Choroid plexus epithelial cell (primary cell): ENCODE results near the gene CHD5.

Experiments used
- DNase-seq: peaks from one replicate; pipeline ENCODE4 v3.0.0-alpha.2; 2010; ENCODE audit warnings: low read depth
- H3K4me3 ChIP-seq: 2 replicates; pipeline ENCODE4 v1.5.1; 2011; ENCODE audit warnings: low read depth, mild to moderate bottlenecking, control low read depth, low read length, moderate library complexity
- TF ChIP-seq, protein P1 (sequence below): conservative IDR thresholded peaks from 2 replicates; pipeline ENCODE4 v1.5.1; 2011; ENCODE audit warnings: low read depth, mild to moderate bottlenecking, control low read depth, inconsistent platforms, low read length, moderate library complexity

Gene CHD5

DNA sequence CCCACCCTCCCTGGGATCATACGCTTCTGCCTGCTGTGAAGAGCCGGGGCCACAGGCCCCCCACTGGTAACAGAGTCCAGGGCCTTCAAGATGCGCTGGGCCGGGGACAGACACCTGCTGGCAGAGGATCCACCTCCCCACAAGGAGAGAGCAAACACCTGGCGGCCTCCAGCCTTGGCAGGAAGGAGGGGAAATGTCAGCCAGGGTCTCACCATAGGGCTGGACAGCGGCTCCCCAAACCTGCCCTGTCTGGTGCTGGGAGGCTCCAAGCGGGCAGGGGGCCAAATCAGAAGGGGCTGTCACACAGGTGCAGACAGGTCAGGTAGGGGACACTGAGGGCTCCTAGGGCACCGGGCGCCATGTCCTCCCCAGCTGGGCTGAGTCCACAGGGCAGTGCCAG, 75.5 kb downstream of the CHD5 start:
- H3K4me3 ChIP-seq = no peak overlapping the region
- no peak for DNase-seq
- TF ChIP-seq, protein P1, sequence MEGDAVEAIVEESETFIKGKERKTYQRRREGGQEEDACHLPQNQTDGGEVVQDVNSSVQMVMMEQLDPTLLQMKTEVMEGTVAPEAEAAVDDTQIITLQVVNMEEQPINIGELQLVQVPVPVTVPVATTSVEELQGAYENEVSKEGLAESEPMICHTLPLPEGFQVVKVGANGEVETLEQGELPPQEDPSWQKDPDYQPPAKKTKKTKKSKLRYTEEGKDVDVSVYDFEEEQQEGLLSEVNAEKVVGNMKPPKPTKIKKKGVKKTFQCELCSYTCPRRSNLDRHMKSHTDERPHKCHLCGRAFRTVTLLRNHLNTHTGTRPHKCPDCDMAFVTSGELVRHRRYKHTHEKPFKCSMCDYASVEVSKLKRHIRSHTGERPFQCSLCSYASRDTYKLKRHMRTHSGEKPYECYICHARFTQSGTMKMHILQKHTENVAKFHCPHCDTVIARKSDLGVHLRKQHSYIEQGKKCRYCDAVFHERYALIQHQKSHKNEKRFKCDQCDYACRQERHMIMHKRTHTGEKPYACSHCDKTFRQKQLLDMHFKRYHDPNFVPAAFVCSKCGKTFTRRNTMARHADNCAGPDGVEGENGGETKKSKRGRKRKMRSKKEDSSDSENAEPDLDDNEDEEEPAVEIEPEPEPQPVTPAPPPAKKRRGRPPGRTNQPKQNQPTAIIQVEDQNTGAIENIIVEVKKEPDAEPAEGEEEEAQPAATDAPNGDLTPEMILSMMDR = no peak

DNA sequence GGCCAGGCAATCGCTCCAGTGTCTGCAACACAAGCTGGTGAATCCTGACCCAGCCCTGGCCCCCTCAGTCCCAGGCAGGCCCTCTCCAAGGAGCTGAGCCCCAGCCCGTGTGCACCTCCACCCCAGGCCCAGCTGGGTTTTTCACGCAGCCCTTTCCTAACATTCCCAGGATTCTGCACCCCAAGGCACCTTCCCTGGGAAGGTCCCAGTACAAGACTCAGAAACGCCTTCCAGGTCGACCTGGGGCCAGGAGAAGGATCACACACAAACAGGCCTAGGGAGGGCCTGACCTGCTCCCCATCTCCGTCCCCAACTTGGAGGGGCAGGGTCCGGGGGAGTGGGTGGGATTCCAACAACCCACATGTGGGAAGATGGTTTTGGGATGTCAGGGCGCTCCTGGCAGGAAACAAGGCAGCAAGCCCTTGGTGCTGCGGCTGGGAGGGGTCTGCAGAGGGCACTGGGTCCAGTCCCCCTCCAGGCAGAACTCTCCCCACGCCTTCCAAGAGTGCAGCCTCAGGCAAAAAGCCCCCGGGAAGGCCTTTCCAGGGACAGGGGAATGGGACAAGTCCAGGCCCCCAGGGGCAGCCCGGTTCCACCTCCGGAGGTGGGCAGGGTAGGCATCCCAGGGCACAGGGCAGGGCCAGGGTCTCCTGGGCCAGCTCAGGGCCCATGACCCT, 76.1 kb downstream of the CHD5 start:
- TF ChIP-seq, protein P1 = no peak
- H3K4me3 ChIP-seq = no peak overlapping the region

DNA sequence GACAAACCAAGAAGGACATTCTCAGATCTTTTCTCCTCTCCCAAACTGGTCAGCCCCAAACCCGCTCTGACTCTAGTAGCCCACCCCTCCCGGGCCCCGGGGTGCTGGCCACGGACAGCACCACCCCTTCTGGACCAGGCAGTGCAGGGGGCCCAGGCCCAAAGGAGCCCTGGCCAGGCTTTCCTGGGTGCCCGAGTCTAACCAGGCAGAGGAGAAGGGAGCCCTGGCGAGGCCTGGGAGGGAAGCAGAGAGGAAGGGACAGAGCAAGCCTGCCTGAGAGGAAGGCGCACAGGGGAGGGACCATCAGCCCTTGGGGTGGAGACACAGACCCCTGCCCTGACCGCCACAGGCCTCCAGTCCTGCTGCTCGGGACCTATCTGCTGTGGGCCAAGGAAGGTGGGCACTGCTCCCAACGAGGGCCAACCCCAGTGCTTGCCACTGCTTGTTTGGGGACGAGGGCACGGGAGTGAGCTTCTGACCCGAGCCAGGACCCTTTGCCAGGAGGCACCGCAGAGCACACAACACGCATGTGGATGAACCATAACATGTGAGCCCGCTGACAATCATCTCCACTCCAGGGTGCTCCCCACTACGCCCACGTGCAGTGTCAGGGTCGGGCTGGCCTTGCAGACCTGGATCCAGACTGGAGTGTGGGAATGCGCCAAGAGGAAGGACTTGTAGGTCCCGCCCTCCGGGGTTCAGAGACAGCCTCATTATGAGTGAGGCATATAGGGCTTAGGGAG, 76.8 kb downstream of the CHD5 start:
- no peak overlapping the region for H3K4me3 ChIP-seq
- no peak for DNase-seq
- TF ChIP-seq, protein P1 = no peak

More for the DNA sequence above, 76.1 kb downstream of the CHD5 start:
- DNase-seq = no peak

DNA sequence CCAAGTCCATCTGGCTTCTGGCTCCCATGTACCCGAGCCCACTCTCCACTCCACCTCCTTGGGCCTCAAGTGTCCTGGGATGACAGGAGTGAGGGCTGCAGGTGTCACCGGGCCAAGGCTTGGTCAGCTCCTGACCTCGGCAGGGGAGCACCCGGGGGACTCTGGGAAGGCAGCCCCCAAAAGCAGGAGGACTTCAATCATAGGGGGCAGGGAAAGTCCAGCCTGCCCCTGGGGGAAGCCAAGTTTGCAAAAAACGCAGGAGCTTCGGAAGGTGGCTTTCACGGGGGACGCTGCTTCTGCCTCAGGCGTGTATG, 77.6 kb downstream of the CHD5 start:
- DNase-seq = no peak
- TF ChIP-seq, protein P1 = no peak
- no peak overlapping the region for H3K4me3 ChIP-seq

DNA sequence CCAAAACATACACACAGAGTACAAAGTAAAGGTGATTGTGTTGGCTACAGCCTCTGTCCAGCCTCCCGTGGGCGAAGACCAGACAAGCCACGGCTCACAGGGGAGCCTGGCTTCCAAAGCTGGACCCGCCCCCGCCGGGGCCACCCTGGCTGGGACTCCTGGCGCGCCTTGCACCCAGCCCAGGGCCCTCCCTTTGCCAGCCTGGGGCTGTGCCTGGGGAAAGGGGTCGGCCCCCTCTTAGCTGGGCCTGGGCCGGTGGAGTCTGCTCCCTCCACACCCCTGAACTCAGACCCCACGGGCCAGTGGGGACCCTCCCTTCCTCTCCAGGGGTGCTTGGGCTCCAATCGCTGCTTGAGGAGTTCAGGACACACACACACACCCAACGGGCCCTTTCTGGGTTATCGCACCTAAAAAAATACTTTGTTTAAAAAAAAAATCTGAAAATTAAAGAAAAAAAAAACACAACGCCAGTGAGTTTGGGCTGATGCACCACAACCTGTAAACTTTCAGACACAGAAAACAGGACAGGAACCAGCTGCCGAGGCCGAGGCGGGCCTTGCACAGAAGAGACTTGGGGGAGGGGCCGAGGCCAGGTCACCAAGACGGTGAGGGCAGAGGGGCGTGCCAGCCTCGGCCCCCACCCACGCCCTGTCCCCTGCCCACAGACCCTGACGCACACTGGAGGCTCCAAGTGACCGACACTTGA, 78.1 kb downstream of the CHD5 start:
- no peak overlapping the region for H3K4me3 ChIP-seq
- no peak for DNase-seq
- TF ChIP-seq, protein P1 = no peak

DNA sequence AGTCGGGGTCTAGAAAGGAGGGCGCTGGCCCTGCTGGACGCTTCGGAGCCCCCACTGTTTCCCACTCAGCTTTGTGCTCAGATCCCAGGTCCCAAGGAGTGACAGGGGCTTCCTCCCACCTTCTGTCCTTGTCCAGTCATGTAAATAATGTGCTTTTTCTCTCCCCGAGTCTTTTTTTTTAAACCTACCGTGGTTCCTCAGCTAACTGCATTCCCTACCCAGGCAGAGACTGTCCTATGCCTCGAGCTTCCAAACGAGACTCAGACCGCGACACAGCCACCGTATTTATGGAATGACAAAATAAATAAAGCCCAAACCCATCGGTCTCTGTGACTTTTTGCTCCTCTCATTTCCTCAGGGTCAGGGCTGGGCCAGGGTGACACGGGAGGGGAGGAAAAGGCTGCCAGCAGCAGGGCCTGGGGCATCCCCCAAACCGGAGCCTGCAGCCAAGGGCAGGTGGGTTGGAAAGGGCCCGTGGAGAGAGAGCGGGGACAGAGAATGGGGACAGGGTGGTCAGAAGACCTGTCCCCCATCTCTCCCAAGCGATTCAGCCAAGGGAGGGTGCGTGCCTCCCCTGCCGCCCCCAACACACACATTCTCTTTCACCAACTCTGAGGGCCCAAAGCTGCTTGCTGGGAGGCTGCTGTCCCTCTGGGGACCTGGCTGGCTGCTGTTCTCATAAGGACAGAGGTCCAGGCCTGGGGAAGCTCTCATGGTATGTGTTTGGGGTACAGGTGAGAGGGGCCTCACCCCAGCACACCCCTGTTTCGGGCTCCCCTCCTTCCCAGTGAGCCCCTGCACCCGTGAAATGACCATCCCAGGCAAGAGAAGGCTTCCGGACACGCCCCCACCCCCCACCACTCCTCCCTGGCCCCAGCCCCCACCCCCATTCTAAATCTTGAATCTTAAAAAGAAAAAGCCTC, 79.0 kb downstream of the CHD5 start:
- TF ChIP-seq, protein P1 = no peak
- DNase-seq = no peak
- H3K4me3 ChIP-seq = no peak overlapping the region
